ENCODE results near the gene CNTN3.

- TF ChIP-seq CTCF (IDR thresholded peaks at IDR 0.05) (no peak), POLR2A (IDR thresholded peaks at IDR 0.05) (no peak)
These were observed 3.3 kb downstream of the CNTN3 start for GRCh38 chr3:74611206-74611605.
